ENCODE measurements around the gene C19orf85. TPM values are rescaled to one million over a fixed set of nuclear protein-coding genes. Genes with fewer than 3 reads are reported as not detected.
A peak's percentile ranks its signal among the peaks of the same experiment; 100 is the strongest.

The C19orf85 gene
- total and polyA plus RNA-seq, 12 donors, result not detected

- WGBS, 2 donors, result 95 to 97% methylated on average over 52 of the region's 52 CpGs
- Histone ChIP-seq H3K4me1 (peaks cover 15 to 62% (median 42%) of the 10 kb centered on the region in 9 donors), H3K9me3 (no peaks in the 10 kb centered on the region), H3K4me3 (no peak overlapping the region), H3K27ac (no peak overlapping the region), H3K36me3 (peaks cover 0 to 26% (median 10%) of the 10 kb centered on the region in 9 donors), H3K27me3 (no peaks in the 10 kb centered on the region)
- intact Hi-C loops (cut with DNase I), result no loop called here
- DNase-seq, result peak in 1 of 2 donors; percentile 11
- no peak for TF ChIP-seq CTCF (IDR thresholded peaks at IDR 0.05)
- ATAC-seq, result no peak
Measured at GRCh38 chr19:55481148-55481793, 16.7 kb upstream of the C19orf85 start.

- H3K27me3 ChIP-seq, result no peaks in the 10 kb centered on the region
- peak overlapping the region in 1 of 10 donors; percentile 16 for H3K27ac ChIP-seq
- no peaks in the 10 kb centered on the region for H3K9me3 ChIP-seq
- H3K36me3 ChIP-seq, result peaks cover 0 to 26% (median 10%) of the 10 kb centered on the region in 9 donors
- no peak for TF ChIP-seq CTCF (IDR thresholded peaks at IDR 0.05)
- WGBS, 2 donors, result 66 to 74% methylated on average over 15 of the region's 15 CpGs
- no peak for ATAC-seq
- DNase-seq, result no peak
- H3K4me1 ChIP-seq, result peaks cover 11 to 56% (median 32%) of the 10 kb centered on the region in 9 donors
- intact Hi-C loops (cut with DNase I), result no loop called here
- H3K4me3 ChIP-seq, result no peak overlapping the region
Measured at GRCh38 chr19:55479451-55480230, 15.1 kb upstream of the C19orf85 start.

- no peak overlapping the region for H3K4me3 ChIP-seq
- 79 to 81% methylated on average over 17 of the region's 17 CpGs for WGBS, 2 donors
- TF ChIP-seq CTCF (IDR thresholded peaks at IDR 0.05), result no peak
- DNase-seq (no peak), ATAC-seq (no peak)
- H3K4me1 ChIP-seq, result peaks cover 5 to 50% (median 26%) of the 10 kb centered on the region in 9 donors
- no peaks in the 10 kb centered on the region for H3K27me3 ChIP-seq
- peak overlapping the region in 1 of 10 donors; percentile 16 for H3K27ac ChIP-seq
- H3K9me3 ChIP-seq, result no peaks in the 10 kb centered on the region
- H3K36me3 ChIP-seq, result peaks cover 0 to 26% (median 10%) of the 10 kb centered on the region in 9 donors
- intact Hi-C loops (cut with DNase I), result no loop called here
Measured at GRCh38 chr19:55479045-55479444, 14.5 kb upstream of the C19orf85 start.

- H3K27me3 ChIP-seq, result no peaks in the 10 kb centered on the region
- ATAC-seq (no peak), DNase-seq (no peak)
- H3K36me3 ChIP-seq, result peaks cover 0 to 22% (median 10%) of the 10 kb centered on the region in 9 donors
- intact Hi-C loops (cut with DNase I), result no loop called here
- H3K4me1 ChIP-seq, result peaks cover 3 to 43% (median 20%) of the 10 kb centered on the region in 9 donors
- no peak overlapping the region for H3K4me3 ChIP-seq
- H3K27ac ChIP-seq, result no peak overlapping the region
- 83 to 86% methylated on average over 12 of the region's 12 CpGs for WGBS, 2 donors
- H3K9me3 ChIP-seq, result no peaks in the 10 kb centered on the region
- TF ChIP-seq CTCF (IDR thresholded peaks at IDR 0.05), result no peak
Measured at GRCh38 chr19:55478364-55478763, 13.8 kb upstream of the C19orf85 start.

Data from heart right ventricle (tissue), 16 donors.